ENCODE results near the gene HLA-DRB5.

- TF ChIP-seq, protein P1, sequence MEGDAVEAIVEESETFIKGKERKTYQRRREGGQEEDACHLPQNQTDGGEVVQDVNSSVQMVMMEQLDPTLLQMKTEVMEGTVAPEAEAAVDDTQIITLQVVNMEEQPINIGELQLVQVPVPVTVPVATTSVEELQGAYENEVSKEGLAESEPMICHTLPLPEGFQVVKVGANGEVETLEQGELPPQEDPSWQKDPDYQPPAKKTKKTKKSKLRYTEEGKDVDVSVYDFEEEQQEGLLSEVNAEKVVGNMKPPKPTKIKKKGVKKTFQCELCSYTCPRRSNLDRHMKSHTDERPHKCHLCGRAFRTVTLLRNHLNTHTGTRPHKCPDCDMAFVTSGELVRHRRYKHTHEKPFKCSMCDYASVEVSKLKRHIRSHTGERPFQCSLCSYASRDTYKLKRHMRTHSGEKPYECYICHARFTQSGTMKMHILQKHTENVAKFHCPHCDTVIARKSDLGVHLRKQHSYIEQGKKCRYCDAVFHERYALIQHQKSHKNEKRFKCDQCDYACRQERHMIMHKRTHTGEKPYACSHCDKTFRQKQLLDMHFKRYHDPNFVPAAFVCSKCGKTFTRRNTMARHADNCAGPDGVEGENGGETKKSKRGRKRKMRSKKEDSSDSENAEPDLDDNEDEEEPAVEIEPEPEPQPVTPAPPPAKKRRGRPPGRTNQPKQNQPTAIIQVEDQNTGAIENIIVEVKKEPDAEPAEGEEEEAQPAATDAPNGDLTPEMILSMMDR (IDR thresholded peaks at IDR 0.05), result no peak
- no peak for TF ChIP-seq POLR2A (IDR thresholded peaks at IDR 0.05)
These were observed 29.1 kb downstream of the HLA-DRB5 start for GRCh38 chr6:32501016-32501415.
